GM23338 (cell line): Measurements from ENCODE around the gene SLC5A5. TPM values are rescaled to one million over a fixed set of nuclear protein-coding genes. Genes with fewer than 3 reads are reported as not detected.

Source experiments
- ATAC-seq: fragments of 200-7000 bp; cut with Tn5 transposase; 3 replicates; pipeline ENCODE4 v1.9.1; 2020
- DNase-seq: peaks from one replicate; pipeline ENCODE4 v3.0.0-alpha.2; 2015; ENCODE audit warnings: low spot score
- H2AFZ ChIP-seq: fragments of 200-600 bp; sonication (generic); 2 replicates; pipeline ENCODE4 v1.8.0; 2016; ENCODE audit warnings: antibody characterized with exemption, mild to moderate bottlenecking, moderate library complexity
- H3F3A ChIP-seq: fragments of 200-600 bp; sonication (generic); replicated peaks from 2 replicates; pipeline ENCODE4 v1.8.0; 2017; ENCODE audit warnings: antibody characterized with exemption, mixed run types, low read depth
- H3K27ac ChIP-seq: fragments of 200-600 bp; sonication (generic); 2 replicates; pipeline ENCODE4 v1.6.1; 2016; ENCODE audit warnings: low read depth
- H3K27me3 ChIP-seq: fragments of 200-600 bp; sonication (generic); 2 replicates; pipeline ENCODE4 v1.8.0; 2016; ENCODE audit warnings: mild to moderate bottlenecking, mixed run types, moderate library complexity; ENCODE audit not compliant: insufficient read depth
- H3K36me3 ChIP-seq: fragments of 200-600 bp; sonication (generic); 2 replicates; pipeline ENCODE4 v1.8.0; 2016; ENCODE audit warnings: mild to moderate bottlenecking; ENCODE audit not compliant: insufficient read depth
- H3K4me1 ChIP-seq: fragments of 200-600 bp; sonication (generic); 2 replicates; pipeline ENCODE4 v1.8.0; 2016; ENCODE audit warnings: mild to moderate bottlenecking, moderate library complexity; ENCODE audit not compliant: insufficient read depth
- H3K4me2 ChIP-seq: fragments of 200-600 bp; sonication (generic); 2 replicates; pipeline ENCODE4 v1.7.1; 2017; ENCODE audit warnings: mixed run types
- H3K4me3 ChIP-seq: fragments of 200-600 bp; sonication (generic); 2 replicates; pipeline ENCODE4 v1.6.1; 2016; ENCODE audit warnings: mixed run types
- H3K79me2 ChIP-seq: fragments of 200-600 bp; sonication (generic); replicated peaks from 2 replicates; pipeline ENCODE4 v1.8.0; 2017; ENCODE audit warnings: mild to moderate bottlenecking; ENCODE audit not compliant: insufficient read depth
- H3K9me2 ChIP-seq: fragments of 200-600 bp; sonication (generic); 2 replicates; pipeline ENCODE4 v1.8.0; 2017; ENCODE audit not compliant: insufficient read depth
- H4K20me1 ChIP-seq: fragments of 200-600 bp; sonication (generic); replicated peaks from 2 replicates; pipeline ENCODE4 v1.8.0; 2017; ENCODE audit warnings: mild to moderate bottlenecking; ENCODE audit not compliant: insufficient read depth
- H3K27ac Mint-ChIP-seq: 2 replicates; pipeline ENCODE4 v1.8.0; 2020; ENCODE audit warnings: inconsistent platforms, mild to moderate bottlenecking, moderate library complexity, mixed read lengths
- H3K27me3 Mint-ChIP-seq: 3 replicates; pipeline ENCODE4 v1.8.0; 2022; ENCODE audit warnings: low read depth, mild to moderate bottlenecking, moderate library complexity, mixed read lengths, inconsistent platforms; ENCODE audit not compliant: insufficient read depth, poor library complexity
- H3K36me3 Mint-ChIP-seq: 3 replicates; pipeline ENCODE4 v1.8.0; 2021; ENCODE audit warnings: low read depth, mild to moderate bottlenecking, inconsistent platforms, moderate library complexity, mixed read lengths
- H3K4me1 Mint-ChIP-seq: 3 replicates; pipeline ENCODE4 v1.8.0; 2020; ENCODE audit warnings: mild to moderate bottlenecking, inconsistent platforms, mixed read lengths
- H3K4me3 Mint-ChIP-seq: 3 replicates; pipeline ENCODE4 v1.8.0; 2021; ENCODE audit warnings: moderate library complexity, mild to moderate bottlenecking, inconsistent platforms, mixed read lengths
- H3K9me3 Mint-ChIP-seq: 3 replicates; pipeline ENCODE4 v1.8.0; 2020; ENCODE audit warnings: moderate library complexity, mild to moderate bottlenecking, inconsistent platforms, mixed read lengths
- CREB1 ChIP-seq: fragments of 250-450 bp; sonication (Bioruptor Pico); IDR thresholded peaks from 2 replicates; pipeline ENCODE4 v1.5.0; 2020; ENCODE audit warnings: low read depth, mild to moderate bottlenecking, moderate library complexity
- EZH2 ChIP-seq: fragments of 200-600 bp; sonication (generic); IDR thresholded peaks from one replicate; pipeline ENCODE4 v1.8.0; 2017; ENCODE audit warnings: antibody characterized with exemption, mild to moderate bottlenecking, low read depth; ENCODE audit not compliant: unreplicated experiment
- NANOG ChIP-seq: IDR thresholded peaks from 2 replicates; pipeline ENCODE4 v1.6.1; 2016; ENCODE audit warnings: antibody characterized with exemption, borderline replicate concordance
- POLR2AphosphoS5 ChIP-seq: IDR thresholded peaks from 2 replicates; pipeline ENCODE4 v1.6.1; 2016; ENCODE audit warnings: antibody characterized with exemption, low read depth
- STAT1 ChIP-seq: IDR thresholded peaks from one replicate; pipeline ENCODE4 v1.6.1; 2016; ENCODE audit warnings: antibody characterized with exemption; ENCODE audit not compliant: unreplicated experiment
- ZNF114 ChIP-seq: fragments of 250-450 bp; sonication (Bioruptor Pico); IDR thresholded peaks from 2 replicates; pipeline ENCODE4 v1.5.0; 2020; ENCODE audit warnings: mild to moderate bottlenecking, moderate library complexity
- polyA plus RNA-seq: library from polyadenylated mRNA; unstranded; fragments of >200 nt; fragmentation: Nextera tagmentation; extraction: Ambion mirVana; gene quantifications from 2 replicates; pipeline ENCODE4 v1.2.1, GENCODE V29; 2016
- total RNA-seq: library from RNA; depleted of rRNA; stranded (reverse); fragments of >200 nt; shearing (Covaris generic); gene quantifications from 2 replicates; pipeline ENCODE4 v1.2.3, GENCODE V29; 2014
- TF ChIP-seq, protein P1 (sequence below): IDR thresholded peaks from one replicate; pipeline ENCODE4 v1.6.1; 2018; ENCODE audit warnings: antibody characterized with exemption; ENCODE audit not compliant: unreplicated experiment
- TF ChIP-seq, protein P2 (sequence below): fragments of 250-450 bp; sonication (Bioruptor Pico); IDR thresholded peaks from 2 replicates; pipeline ENCODE4 v1.5.0; 2020; ENCODE audit warnings: mild to moderate bottlenecking, moderate library complexity
- TF ChIP-seq, protein P3 (sequence below): IDR thresholded peaks from 2 replicates; pipeline ENCODE4 v1.6.1; 2016; ENCODE audit warnings: antibody characterized with exemption

The SLC5A5 gene
- total and polyA plus RNA-seq, 2 experiments from 2014 or later: 1.0 to 2.1 TPM

DNA sequence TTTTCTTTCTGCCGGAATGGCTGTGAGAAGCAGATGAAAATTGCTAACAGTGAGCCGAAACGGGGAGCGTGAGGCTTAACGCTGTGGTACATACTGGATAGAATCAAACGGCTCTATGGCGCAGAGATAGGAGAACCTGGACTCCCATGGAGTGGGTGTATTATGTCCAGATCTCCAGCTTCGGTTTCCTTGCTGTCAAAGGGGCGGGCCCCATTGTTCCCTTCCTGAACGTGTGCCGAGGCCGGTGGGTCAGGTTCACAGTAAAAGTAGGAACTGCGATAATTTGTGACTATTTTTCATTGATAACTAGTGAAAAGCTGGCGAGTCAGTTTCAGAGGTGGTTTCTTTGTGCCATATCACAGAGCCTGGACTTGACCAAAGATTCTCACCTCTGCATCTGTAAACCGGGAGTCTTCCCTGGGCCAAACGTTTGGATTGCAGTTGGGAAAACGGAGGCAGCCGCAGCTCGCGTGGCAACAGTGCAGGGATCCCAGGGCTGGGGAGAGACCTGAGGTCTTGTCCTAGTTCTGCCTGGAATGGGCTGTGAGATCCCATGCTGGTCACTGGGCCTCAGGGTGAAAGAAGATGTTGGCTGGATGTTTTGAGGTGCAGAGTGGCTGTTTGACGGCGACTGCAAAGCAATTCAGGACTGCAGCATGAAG lies 11.3 kb upstream of the SLC5A5 start:
- H3F3A ChIP-seq: peaks cover 53% of the 10 kb centered on the region
- H3K4me3 Mint-ChIP-seq: peak overlapping the region; percentile 99
- ATAC-seq (no peak), DNase-seq (no peak)
- H3K4me1 Mint-ChIP-seq: peaks cover 17% of the 10 kb centered on the region
- peaks cover 11% of the 10 kb centered on the region; the same call in 2 of the 3 replicates for H3K9me3 Mint-ChIP-seq
- no peaks in the 10 kb centered on the region for H3K9me2 ChIP-seq
- H2AFZ ChIP-seq: no peak overlapping the region
- TF ChIP-seq EZH2 (no peak), POLR2AphosphoS5 (no peak), NANOG (no peak), ZNF114 (CRISPR knock-in tag) (no peak), CREB1 (CRISPR knock-in tag) (no peak), STAT1 (no peak)
- TF ChIP-seq, protein P1, sequence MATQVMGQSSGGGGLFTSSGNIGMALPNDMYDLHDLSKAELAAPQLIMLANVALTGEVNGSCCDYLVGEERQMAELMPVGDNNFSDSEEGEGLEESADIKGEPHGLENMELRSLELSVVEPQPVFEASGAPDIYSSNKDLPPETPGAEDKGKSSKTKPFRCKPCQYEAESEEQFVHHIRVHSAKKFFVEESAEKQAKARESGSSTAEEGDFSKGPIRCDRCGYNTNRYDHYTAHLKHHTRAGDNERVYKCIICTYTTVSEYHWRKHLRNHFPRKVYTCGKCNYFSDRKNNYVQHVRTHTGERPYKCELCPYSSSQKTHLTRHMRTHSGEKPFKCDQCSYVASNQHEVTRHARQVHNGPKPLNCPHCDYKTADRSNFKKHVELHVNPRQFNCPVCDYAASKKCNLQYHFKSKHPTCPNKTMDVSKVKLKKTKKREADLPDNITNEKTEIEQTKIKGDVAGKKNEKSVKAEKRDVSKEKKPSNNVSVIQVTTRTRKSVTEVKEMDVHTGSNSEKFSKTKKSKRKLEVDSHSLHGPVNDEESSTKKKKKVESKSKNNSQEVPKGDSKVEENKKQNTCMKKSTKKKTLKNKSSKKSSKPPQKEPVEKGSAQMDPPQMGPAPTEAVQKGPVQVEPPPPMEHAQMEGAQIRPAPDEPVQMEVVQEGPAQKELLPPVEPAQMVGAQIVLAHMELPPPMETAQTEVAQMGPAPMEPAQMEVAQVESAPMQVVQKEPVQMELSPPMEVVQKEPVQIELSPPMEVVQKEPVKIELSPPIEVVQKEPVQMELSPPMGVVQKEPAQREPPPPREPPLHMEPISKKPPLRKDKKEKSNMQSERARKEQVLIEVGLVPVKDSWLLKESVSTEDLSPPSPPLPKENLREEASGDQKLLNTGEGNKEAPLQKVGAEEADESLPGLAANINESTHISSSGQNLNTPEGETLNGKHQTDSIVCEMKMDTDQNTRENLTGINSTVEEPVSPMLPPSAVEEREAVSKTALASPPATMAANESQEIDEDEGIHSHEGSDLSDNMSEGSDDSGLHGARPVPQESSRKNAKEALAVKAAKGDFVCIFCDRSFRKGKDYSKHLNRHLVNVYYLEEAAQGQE: no peak
- TF ChIP-seq, protein P2, sequence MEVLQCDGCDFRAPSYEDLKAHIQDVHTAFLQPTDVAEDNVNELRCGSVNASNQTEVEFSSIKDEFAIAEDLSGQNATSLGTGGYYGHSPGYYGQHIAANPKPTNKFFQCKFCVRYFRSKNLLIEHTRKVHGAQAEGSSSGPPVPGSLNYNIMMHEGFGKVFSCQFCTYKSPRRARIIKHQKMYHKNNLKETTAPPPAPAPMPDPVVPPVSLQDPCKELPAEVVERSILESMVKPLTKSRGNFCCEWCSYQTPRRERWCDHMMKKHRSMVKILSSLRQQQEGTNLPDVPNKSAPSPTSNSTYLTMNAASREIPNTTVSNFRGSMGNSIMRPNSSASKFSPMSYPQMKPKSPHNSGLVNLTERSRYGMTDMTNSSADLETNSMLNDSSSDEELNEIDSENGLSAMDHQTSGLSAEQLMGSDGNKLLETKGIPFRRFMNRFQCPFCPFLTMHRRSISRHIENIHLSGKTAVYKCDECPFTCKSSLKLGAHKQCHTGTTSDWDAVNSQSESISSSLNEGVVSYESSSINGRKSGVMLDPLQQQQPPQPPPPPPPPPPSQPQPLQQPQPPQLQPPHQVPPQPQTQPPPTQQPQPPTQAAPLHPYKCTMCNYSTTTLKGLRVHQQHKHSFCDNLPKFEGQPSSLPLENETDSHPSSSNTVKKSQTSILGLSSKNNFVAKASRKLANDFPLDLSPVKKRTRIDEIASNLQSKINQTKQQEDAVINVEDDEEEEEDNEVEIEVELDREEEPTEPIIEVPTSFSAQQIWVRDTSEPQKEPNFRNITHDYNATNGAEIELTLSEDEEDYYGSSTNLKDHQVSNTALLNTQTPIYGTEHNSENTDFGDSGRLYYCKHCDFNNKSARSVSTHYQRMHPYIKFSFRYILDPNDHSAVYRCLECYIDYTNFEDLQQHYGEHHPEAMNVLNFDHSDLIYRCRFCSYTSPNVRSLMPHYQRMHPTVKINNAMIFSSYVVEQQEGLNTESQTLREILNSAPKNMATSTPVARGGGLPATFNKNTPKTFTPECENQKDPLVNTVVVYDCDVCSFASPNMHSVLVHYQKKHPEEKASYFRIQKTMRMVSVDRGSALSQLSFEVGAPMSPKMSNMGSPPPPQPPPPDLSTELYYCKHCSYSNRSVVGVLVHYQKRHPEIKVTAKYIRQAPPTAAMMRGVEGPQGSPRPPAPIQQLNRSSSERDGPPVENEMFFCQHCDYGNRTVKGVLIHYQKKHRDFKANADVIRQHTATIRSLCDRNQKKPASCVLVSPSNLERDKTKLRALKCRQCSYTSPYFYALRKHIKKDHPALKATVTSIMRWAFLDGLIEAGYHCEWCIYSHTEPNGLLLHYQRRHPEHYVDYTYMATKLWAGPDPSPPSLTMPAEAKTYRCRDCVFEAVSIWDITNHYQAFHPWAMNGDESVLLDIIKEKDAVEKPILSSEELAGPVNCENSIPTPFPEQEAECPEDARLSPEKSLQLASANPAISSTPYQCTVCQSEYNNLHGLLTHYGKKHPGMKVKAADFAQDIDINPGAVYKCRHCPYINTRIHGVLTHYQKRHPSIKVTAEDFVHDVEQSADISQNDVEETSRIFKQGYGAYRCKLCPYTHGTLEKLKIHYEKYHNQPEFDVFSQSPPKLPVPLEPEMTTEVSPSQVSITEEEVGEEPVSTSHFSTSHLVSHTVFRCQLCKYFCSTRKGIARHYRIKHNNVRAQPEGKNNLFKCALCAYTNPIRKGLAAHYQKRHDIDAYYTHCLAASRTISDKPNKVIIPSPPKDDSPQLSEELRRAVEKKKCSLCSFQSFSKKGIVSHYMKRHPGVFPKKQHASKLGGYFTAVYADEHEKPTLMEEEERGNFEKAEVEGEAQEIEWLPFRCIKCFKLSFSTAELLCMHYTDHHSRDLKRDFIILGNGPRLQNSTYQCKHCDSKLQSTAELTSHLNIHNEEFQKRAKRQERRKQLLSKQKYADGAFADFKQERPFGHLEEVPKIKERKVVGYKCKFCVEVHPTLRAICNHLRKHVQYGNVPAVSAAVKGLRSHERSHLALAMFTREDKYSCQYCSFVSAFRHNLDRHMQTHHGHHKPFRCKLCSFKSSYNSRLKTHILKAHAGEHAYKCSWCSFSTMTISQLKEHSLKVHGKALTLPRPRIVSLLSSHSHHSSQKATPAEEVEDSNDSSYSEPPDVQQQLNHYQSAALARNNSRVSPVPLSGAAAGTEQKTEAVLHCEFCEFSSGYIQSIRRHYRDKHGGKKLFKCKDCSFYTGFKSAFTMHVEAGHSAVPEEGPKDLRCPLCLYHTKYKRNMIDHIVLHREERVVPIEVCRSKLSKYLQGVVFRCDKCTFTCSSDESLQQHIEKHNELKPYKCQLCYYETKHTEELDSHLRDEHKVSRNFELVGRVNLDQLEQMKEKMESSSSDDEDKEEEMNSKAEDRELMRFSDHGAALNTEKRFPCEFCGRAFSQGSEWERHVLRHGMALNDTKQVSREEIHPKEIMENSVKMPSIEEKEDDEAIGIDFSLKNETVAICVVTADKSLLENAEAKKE (CRISPR knock-in tag): no peak
- TF ChIP-seq, protein P3, sequence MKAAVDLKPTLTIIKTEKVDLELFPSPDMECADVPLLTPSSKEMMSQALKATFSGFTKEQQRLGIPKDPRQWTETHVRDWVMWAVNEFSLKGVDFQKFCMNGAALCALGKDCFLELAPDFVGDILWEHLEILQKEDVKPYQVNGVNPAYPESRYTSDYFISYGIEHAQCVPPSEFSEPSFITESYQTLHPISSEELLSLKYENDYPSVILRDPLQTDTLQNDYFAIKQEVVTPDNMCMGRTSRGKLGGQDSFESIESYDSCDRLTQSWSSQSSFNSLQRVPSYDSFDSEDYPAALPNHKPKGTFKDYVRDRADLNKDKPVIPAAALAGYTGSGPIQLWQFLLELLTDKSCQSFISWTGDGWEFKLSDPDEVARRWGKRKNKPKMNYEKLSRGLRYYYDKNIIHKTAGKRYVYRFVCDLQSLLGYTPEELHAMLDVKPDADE: no peak
- peaks cover 29% of the 10 kb centered on the region for H3K79me2 ChIP-seq
- H3K4me2 ChIP-seq: peak overlapping the region; percentile 100
- peaks cover 9% of the 10 kb centered on the region; the same call in 1 of the 2 replicates for H3K4me1 ChIP-seq
- H3K36me3 ChIP-seq: peaks cover 37% of the 10 kb centered on the region
- peak overlapping the region; percentile 100 for H3K27ac Mint-ChIP-seq
- H3K36me3 Mint-ChIP-seq: peaks cover 59% of the 10 kb centered on the region
- peak overlapping the region; percentile 100 for H3K4me3 ChIP-seq
- H3K27ac ChIP-seq: peak overlapping the region; percentile 90
- H3K27me3 Mint-ChIP-seq: peaks cover 29% of the 10 kb centered on the region
- H4K20me1 ChIP-seq: peaks cover 45% of the 10 kb centered on the region
- H3K27me3 ChIP-seq: no peaks in the 10 kb centered on the region
